ENCODE measurements around the gene BCAP31. TPM values are rescaled to one million over a fixed set of nuclear protein-coding genes. Genes with fewer than 3 reads are reported as not detected.
"Not testable (repeated sequence)": the region's sequence is repeated elsewhere in the genome, so short reads cannot be mapped to it uniquely, and the experiment has no call there.

Gene BCAP31
- total RNA-seq, 1 donor = 127 TPM

DNA sequence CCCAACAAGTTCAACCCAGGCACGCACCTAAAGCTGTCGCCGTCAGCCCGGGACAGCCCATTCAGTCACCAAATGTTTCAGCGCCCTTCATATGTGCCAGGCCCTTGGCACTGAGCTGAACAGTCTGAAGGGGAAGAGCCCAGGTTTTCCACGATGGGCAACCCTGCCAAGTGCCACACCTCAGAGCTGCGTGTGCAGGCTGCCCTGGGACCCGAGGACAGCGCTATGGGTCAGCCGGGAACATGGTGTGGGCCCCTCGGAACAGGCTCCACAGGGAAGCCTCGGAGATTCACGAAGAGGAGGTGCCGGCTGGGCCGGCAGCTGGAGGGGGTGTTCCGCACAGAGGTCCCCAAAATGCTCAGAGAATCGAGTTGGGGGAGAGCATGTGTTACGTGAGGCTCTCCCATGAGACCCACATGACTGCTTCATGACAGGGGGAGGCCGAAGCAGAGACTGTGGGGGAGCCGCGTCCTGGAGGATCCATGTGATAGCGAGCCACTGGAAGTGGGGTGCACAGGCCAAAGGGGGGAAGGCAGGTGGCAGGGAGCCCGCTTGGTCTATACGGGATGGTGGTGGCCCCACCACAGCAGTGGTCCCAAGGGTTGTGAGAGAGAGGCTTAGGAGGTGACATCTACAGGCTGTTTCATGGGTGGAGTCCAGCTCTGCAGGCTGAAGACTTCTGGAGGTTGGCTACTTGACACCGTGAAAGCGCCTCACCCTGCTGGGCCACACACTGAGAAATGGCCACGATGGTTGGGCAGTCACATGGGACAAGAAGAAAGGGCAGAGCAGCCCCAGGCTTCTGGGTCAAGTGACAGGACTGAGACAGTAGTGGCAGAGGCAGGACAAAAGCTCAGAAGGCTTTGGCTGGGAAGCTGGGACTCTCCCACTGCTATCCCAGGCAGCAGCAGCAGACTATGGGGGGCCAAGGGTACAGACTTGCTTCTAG, 14.2 kb downstream of the BCAP31 start:
- no peak for DNase-seq (ENCODE audit: low read depth)
- TF ChIP-seq, protein P1, sequence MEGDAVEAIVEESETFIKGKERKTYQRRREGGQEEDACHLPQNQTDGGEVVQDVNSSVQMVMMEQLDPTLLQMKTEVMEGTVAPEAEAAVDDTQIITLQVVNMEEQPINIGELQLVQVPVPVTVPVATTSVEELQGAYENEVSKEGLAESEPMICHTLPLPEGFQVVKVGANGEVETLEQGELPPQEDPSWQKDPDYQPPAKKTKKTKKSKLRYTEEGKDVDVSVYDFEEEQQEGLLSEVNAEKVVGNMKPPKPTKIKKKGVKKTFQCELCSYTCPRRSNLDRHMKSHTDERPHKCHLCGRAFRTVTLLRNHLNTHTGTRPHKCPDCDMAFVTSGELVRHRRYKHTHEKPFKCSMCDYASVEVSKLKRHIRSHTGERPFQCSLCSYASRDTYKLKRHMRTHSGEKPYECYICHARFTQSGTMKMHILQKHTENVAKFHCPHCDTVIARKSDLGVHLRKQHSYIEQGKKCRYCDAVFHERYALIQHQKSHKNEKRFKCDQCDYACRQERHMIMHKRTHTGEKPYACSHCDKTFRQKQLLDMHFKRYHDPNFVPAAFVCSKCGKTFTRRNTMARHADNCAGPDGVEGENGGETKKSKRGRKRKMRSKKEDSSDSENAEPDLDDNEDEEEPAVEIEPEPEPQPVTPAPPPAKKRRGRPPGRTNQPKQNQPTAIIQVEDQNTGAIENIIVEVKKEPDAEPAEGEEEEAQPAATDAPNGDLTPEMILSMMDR (IDR thresholded peaks at IDR 0.05; ENCODE audit: insufficient read depth, low read depth, low read length) = no peak
- no peak overlapping the region for H3K4me3 ChIP-seq (ENCODE audit: low read depth, low read length)

DNA sequence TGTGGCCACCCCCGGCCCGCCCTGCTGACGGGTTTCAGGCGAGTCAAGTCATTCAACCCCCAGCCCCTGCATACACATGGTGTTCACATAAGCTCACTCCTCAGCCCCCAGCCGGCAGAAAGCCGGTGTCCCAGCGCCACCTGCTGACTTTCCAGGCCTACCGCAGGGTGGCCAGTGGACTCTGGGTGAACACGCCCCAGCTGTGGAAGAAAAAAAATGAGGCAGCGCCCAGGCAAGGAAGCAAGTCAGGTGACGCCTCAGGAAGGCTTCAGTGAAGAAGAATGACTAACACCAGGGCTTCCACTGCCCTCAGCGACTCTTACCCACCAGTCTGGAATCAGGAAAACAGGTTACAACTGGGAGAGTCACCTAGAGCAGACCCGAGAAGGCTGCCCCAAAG, 15.8 kb downstream of the BCAP31 start:
- no peak overlapping the region for H3K4me3 ChIP-seq (ENCODE audit: low read depth, low read length)
- TF ChIP-seq, protein P1 (IDR thresholded peaks at IDR 0.05; ENCODE audit: insufficient read depth, low read depth, low read length) = peak; percentile 64
- peak; percentile 82 for DNase-seq (ENCODE audit: low read depth)

DNA sequence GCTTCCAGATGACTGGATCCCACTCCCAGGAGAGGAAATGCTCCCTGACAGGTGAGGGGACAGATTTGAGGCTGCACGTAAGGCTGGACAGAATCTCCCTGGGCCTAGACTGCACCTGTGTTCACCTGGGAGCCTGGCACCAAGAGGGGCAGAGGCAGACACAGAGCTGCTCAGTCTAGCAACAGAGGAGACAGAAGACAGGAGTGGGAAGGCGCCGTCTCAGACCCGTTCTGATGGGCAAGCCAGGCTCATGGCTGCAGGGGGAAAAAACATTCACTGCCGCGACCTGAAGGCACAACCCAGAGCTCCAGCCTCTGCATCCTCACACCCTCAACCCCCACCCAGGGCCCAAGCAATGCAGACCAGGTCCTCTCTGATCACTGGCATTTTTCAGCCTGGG, 16.8 kb downstream of the BCAP31 start:
- H3K4me3 ChIP-seq (ENCODE audit: low read depth, low read length) = no peak overlapping the region
- no peak for DNase-seq (ENCODE audit: low read depth)
- TF ChIP-seq, protein P1 (IDR thresholded peaks at IDR 0.05; ENCODE audit: insufficient read depth, low read depth, low read length) = no peak

DNA sequence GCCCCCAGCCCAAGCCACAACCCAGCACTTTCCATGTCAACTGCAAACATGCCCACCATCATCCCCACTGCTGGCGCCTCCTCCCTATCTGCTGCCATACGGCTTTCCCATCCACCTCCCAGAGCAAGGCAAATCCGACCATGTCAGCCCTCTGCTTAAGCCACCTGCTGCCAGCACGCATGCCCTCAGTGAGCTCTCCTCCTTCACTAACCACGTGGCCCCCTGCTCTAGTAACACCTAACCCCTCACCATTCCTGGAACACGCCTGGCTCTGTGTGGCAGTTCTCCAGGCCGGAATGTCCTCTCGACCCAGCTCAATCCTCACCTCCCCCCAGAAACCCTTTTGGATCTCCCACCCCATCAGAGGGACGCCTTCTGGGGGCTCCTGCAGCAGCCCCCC, 17.4 kb downstream of the BCAP31 start:
- no peak overlapping the region for H3K4me3 ChIP-seq (ENCODE audit: low read depth, low read length)
- DNase-seq (ENCODE audit: low read depth) = no peak
- TF ChIP-seq, protein P1 (IDR thresholded peaks at IDR 0.05; ENCODE audit: insufficient read depth, low read depth, low read length) = no peak

DNA sequence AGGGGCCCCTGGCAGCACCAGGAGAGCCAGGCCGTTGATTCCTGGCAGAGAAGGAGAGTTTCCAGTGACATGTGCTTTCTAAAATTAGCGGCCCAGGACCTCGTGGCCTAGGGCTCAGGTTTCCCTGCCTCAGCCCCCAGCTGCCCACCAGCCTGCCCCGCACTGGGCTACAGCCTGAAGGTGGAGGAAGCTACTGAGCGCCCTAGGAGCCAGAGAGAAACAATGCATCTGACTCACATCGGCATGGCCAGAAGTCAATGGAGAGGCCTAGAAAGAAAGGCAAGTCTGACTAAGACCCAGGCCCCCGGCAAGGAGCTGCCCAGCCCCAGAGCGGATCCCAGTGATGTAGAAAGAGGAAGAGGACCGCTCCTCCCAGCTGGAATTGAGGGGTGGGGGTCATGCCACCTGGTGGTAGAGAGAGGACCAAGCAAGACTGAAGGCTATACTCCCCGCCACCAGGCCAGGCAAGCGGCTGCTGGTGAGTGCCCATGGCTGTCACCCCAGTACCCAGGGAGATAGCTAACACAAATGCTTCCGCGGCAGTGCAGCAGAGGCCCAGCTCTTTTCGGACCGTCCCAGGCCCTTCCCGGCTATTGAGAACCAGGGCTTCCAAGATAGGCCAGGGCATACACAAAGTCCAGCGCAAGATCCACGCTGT, 18.7 kb downstream of the BCAP31 start:
- DNase-seq (ENCODE audit: low read depth); H3K4me3 ChIP-seq (ENCODE audit: low read depth, low read length): not testable (repeated sequence)

DNA sequence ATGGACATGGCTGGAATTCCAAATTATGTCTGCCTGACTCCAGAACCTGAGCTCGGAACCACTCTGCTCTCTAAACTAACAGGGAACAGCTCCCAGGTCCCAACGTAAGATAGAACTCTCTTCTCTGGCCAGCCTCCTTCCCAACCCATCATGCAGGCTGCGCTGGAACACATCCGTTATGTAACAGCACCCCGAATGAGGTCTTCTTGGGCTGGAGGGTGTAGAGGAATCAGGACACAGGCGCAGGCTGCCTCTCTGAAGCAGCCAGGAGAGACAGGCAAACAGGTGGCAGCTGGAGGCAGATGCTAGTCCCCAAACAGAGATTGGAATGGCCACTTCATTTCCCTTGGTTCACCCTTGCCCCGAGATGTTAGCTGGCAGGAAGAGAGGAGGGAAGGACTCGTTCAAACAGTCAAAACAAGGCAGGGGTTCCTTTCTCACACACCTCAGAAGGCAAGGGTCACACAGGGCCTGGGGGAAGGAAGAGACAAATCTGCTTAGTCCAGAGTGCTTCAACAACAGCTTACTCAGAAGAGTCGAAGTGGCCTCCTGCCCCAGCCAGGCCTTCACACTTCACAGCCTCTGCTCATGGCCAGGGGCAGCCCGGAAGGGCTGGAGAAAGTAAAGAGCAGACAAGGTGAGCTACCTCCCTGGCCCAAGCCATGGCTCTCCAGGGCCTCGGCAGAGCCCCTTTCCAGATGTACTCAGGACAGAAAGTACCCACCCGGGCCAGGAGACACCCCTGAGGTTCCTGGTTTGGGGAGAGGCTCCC, 19.4 kb downstream of the BCAP31 start:
- not testable (repeated sequence) for DNase-seq (ENCODE audit: low read depth); H3K4me3 ChIP-seq (ENCODE audit: low read depth, low read length)

DNA sequence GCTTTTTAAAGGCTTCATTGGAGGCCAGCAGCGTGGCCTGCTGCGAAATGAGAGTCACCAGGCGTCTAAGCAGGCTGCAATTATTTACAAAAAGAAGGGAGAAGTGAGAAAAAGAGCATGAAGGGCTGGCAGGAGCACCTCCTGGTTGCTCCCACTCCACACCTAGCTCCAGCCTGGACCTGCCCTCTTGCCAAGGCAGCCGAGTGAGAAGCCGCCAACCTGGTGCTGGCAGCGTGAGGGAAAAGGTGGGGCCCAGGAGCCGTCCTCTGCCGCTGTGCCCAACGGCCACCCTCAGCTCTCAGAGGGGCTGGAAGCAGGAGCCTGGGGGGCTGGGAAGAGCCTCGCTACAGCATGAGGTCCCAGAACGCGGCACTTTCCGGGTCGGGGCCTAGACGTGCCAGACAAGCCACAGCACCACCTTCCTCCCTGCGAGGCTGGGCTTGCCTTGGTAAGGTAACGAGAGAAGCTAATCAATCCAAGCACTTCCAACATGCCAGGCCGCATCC, 20.1 kb downstream of the BCAP31 start:
- H3K4me3 ChIP-seq (ENCODE audit: low read depth, low read length) = no peak overlapping the region
- DNase-seq (ENCODE audit: low read depth) = no peak
- TF ChIP-seq, protein P1 (IDR thresholded peaks at IDR 0.05; ENCODE audit: insufficient read depth, low read depth, low read length) = no peak

All from fibroblast of villous mesenchyme (primary cell).